ENCODE results near the gene PTPN6.
"Not testable (repeated sequence)": the region's sequence is repeated elsewhere in the genome, so short reads cannot be mapped to it uniquely, and the experiment has no call there.

PTPN6 gene

DNA sequence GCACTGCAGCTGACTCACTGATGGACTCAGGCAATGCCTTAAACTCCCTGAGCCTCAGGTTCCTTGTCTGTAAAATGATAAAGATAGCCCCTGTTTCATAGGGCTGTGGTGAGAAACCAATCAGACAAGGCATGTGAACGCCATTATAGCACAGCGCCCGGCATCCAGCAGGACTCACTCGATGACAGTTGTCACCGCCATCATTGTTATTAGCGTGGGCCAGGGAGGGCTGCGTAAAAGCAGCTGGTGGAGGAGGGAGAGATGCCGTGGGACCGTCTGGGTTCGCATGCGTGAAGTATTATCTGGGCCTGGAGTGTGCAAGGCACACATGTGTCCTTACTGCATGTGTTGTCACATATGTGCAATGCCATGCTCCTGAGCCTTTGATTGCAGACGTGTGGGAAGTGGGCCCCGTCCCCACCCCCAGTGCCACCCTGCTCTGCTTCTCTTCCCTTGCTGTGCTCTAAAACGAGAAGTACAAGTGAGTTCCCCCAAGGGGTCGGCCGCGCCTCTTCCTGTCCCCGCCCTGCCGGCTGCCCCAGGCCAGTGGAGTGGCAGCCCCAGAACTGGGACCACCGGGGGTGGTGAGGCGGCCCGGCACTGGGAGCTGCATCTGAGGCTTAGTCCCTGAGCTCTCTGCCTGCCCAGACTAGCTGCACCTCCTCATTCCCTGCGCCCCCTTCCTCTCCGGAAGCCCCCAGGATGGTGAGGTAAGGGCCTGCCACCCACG, at the start of gene PTPN6:
Gene PTPN6 (plus strand): TSS at position 546 of the 730 bp plus-strand sequence. CDS start 157 bp downstream, at position 703.
- peak; percentile 44 for DNase-seq

DNA sequence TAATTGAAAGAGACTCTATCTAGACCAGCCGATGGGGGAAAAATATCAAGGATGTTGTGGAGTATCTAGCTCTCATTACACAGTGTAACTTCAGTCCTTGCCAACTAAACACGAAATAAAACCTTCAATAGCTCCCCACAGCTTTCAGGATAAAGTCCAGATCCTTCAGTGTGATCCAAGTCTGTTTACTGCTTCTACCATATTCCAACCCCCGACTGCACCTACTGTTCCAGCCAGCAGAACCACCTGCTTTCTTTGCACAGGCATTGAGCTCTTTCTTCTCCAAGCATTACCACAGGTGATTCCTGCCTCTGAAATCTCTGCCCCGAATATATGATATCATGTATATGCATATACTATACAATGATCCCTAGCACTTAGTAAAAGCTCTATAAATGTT, 48.7 kb upstream of the PTPN6 start:
- DNase-seq = no peak

DNA sequence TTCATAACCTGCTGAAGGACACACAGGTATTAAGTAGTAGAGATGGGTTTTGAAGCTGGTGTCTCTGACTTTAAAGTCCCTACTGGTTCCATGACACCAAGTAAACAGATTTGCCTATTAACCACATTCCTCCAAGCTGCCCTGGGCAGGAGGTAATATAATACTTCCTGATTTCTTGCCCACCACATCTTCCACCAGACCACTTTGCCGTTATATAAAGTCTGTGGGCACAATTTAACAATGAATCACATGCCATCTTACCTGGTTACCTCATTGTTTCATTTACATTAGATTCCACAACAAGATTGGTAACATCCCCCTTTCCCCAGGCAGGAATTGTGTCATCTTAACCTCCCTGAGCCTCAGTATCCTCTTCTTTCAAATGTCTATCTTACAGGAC, 47.4 kb upstream of the PTPN6 start:
- DNase-seq = no peak

DNA sequence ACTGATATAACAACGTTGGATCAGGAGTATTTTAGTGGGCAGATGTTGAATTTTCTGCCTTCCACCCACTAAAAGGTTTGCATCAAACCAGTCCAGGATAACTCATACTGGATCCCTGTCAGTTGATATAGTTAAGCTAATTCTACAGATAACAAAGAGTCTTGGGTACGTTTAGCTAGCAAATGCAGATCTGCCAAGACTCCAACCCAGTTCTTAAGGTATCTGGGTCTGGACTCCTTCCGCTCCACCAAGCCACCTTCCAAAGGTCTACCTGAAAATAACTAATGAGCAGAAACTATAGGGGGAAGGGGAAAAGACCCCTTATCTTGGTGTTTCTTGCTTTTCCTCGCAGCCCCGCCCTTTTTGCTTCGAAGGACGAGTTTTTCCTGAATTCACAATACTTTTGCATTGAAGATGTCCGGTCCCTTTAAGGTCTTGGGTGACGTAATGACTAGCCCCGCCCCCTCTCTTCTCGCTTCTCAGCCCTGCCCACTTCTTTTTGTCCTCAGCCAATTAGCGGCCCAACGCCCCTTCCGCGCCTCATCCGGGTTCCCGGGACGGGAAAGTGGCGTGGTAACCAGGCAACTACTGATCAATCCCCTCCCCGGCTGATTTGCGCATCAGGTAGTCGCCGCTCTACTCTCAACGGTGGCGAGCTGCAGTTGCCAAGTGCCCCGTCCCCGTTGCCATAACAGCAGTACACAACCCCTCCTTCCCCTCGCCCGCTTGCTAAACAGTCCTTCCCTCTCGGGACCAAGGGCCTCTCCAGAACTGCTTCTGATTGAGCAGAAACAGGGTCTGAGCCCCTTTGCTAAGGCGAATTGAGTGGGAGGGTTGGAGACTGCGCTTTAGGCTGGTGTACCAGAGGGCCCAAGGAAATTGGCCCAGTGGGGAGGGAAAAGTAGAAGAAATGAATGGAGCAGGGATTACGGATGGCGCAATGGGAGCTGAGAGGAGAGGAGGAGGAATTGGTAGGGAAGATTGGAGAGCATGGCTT, 46.6 kb upstream of the PTPN6 start, which contains the start of gene LRRC23:
Gene LRRC23 (plus strand): TSS at position 543 of the 997 bp plus-strand sequence. CDS start 812 bp downstream, outside the sequence.
- DNase-seq = peak; percentile 98

DNA sequence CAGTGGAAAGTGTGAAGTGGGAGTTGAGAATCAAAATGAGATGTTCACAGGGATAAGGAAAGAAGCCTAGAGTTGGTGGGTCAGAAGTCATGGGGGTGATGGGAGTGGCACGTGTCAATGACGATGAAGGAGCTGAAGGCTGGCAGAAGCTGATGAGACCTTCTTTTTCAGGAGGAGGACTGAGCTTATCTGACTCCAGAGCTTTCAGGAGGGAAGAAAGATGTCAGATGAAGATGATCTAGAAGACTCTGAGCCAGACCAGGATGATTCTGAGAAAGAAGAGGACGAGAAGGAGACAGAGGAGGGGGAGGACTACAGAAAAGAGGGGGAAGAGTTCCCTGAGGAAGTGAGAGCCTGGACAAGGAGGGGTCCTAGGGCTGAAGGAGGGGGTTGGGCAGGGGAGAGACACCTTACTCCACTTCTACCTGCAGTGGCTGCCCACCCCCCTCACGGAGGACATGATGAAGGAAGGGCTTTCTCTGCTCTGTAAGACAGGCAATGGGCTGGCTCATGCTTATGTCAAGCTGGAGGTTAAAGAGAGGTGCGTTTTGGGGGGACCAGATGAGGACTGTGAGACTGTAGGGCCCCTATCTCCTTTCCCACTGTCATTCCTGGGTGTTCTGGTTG, 45.6 kb upstream of the PTPN6 start:
- no peak for DNase-seq

DNA sequence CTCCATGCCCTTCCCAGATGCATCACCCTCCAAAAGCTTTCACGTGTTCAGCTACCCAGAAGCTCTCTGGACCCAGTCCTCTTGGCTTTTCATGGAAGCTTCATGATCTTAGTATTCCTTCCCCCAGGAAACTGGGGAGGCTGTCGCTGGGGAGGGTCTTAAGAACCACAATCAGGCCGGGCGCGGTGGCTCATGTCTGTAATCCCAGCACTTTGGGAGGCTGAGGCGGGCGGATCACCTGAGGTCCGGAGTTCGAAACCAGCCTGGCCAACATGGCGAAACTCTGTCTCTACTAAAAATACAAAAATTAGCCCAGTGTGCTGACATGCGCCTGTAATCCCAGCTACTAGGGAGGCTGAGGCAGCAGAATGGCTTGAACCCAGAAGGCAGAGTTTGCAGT, 43.0 kb upstream of the PTPN6 start:
- not testable (repeated sequence) for DNase-seq

DNA sequence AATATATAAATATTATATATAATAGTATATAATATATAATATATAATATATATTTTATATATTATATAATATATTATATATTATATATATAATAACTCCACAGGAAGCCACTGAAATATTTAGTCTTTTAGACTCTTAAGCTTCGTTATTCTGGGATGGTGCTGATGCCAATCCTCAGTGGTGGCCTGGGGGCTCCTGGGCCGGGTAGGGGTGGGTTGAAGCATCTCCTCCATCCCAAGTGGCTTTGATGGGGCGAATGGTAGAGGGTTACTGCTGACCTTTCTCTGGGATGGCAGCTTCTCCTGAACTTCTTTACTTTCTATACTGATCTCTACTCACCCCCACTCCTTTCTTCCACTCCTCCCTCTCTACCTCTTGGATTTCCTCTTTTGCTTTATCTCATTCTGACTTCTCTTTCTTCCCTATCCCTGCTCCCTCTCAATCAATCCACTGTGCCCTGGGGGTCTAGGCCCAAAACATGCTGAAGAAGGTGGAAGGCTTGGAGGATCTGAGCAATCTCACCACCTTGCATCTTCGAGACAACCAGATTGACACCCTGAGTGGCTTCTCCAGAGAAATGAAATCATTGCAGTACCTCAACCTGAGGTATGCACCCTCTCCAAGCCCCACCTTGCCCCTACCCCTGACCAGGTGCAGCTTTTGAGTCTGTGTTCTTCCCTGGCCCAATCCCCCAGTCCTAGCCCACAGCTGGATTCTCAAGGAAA, 41.6 kb upstream of the PTPN6 start:
- DNase-seq = no peak

DNA sequence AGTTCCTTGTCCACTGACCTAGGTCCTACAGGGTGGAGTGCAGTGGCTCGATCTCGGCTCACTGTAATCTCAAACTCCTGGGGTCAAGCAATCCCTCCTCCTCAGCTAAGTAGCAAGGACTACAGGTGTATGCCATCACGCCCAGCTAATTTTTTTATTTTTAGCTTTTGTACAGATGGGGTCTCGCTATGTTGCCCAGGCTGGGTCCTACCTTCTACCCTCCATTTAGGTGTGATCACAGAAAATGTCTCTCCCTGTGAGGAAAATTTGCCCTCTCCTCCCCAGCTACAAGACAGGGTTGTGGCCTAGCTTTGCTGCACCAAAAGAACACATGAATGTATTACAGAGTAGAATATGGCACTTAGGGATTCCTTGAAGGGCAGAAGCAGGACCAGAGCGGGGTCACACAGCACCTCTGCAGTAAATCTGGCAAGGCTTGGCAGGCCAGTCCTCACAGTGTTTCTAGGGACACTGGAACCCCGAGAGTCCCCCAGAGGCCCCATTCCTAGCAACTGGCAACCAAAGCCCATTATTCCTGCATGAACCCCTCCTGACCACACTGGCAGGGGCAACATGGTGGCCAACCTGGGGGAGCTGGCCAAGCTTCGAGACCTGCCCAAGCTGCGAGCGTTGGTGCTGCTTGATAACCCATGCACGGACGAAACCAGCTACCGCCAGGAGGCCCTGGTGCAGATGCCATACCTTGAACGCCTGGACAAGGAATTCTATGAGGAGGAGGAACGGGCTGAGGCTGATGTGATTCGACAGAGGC, 38.8 kb upstream of the PTPN6 start:
- no peak for DNase-seq

DNA sequence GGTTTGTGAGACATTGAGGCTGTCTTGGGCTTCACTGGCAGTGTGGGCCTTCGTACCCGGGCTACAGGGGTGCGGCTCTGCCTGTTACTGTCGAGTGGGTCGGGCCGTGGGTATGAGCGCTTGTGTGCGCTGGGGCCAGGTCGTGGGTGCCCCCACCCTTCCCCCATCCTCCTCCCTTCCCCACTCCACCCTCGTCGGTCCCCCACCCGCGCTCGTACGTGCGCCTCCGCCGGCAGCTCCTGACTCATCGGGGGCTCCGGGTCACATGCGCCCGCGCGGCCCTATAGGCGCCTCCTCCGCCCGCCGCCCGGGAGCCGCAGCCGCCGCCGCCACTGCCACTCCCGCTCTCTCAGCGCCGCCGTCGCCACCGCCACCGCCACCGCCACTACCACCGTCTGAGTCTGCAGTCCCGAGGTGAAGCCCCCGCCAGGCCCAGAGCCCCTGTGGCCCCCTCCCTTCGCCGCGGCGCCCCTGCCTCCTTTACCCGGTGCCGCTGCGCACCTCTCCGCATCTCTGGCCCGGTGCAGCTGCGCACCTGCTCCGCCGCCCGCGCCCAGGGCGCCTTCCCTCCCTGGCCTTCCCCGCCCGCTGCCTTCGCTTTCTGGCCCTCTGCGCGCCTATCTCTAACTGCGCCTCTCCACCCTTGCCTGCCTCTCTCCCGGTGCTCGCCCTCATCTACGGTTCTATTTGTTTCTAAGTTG, 36.8 kb upstream of the PTPN6 start, which contains the start of gene ENO2:
Gene ENO2 (plus strand): TSS at position 335 of the 701 bp plus-strand sequence. CDS start 1,253 bp downstream, outside the sequence.
- DNase-seq = peak; percentile 80

DNA sequence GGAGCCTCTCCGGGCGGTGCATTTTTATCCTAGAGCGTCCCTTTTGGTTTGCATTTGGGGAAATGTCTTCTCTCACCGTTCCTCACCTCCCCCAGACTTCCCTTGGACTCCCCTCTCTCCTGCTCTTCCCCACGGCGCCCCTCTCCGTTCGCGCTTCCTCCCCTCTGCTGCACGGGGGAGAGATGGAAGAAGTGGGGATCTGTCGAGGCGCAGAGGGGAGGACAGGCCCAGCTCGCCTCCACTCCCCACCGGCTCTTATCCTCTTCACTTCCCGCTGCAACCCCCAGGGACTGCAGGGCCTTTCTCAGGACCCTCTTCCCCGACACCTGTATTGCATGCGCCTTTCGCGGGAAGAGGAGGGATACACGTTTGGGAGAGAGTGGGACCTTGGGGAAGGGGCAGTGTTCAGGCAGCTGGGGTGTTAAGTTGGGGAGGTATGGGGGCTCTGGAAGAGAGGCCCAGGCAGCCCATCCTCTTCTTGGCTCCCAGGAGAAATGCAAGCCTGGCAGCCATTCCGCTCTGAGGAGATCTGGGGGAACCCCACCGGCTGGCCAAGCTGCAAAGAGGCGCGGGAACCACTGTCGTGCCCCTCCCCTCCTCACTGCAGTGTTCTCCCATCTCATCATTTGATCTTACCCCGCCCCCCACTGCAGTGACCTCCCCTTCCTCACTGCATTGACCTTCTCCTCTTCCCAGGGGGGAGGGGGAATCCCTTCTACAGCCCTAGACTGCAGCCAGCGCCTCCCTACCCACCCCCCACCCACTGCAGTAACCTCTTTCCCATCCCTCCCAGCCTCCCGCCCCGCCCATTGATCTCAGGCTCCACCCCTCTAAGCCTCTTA, 36.0 kb upstream of the PTPN6 start:
- no peak for DNase-seq

DNA sequence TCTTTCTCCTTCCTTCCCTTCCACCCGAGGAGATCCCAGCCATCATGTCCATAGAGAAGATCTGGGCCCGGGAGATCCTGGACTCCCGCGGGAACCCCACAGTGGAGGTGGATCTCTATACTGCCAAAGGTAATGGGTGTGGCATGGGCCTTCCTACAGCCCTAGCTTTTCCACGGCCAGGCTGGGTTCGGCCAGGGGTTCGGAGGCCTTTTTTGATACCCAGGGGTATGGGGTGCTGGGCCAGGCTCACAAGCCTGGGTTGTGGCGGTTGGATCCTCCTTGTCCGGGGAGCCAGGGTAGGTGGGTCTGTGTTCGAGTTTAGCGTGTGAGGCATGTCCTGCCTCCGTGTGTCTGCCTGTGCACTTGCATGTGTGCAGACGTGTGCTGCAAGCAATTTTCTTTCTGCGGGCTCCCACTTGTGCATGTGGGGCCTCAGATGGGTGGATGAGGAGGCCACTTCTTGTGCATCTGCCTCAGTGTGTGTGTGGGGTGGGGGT, 35.3 kb upstream of the PTPN6 start:
- no peak for DNase-seq

DNA sequence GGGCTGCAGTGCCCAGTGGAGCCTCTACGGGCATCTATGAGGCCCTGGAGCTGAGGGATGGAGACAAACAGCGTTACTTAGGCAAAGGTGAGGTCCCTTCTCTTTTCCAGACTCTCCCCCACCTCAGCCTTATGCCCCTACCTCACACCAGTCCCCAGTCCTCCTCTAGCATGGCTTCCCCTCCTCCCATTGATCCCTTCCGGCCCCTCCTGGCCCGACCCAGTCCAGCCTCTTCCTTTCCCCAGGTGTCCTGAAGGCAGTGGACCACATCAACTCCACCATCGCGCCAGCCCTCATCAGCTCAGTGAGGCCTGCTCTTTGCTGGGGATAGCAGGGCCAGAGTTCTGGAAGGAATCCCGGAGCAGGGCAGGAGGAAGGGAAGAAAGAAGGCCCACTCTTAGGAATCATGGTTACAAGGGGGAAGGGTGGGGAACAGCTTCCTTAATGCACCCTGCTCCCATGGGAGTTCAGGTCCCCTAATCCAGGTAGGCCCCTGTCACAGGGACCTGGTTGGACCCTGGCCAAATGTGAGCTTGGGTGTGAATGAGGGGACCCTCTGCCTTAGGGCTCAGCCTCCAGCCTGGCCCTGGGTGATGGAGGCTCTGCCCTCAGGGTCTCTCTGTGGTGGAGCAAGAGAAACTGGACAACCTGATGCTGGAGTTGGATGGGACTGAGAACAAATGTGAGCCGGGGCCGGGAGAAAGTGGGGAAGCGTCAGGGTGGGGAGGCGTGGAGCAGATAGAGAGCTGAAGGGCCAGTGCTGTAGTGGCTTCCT, 34.5 kb upstream of the PTPN6 start:
- no peak for DNase-seq

DNA sequence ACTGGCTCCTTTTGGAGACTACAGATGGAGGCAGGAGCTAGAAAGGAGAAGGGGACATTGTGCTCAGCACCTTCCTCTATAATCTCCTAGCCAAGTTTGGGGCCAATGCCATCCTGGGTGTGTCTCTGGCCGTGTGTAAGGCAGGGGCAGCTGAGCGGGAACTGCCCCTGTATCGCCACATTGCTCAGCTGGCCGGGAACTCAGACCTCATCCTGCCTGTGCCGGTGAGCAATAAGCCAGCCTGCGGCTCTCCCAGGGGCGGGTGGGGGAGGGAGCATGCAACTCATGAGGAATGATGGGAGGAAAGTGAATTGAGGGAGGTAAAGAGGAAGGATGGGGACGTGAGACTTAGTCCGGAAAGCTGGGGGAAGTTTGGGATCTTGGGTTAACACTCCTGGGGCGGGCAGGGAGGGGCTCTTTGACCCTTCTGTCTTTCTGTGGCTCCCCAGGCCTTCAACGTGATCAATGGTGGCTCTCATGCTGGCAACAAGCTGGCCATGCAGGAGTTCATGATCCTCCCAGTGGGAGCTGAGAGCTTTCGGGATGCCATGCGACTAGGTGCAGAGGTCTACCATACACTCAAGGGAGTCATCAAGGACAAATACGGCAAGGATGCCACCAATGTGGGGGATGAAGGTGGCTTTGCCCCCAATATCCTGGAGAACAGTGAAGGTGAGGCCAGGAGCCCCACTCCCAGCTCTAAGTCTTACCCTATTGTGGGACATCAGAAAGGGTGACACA, 33.5 kb upstream of the PTPN6 start:
- DNase-seq = no peak

DNA sequence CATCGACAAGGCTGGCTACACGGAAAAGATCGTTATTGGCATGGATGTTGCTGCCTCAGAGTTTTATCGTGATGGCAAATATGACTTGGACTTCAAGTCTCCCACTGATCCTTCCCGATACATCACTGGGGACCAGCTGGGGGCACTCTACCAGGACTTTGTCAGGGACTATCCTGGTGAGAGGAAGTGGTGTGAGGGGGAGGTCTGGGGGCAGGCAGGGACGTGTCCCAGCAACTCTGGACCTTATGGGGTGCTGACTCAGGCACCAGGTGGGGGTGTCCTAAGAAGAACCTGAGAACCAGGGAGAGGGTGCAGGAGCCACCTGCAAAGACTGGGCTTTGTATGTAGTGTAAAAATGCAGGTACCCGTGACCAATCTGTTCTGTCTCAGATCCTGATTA, 31.6 kb upstream of the PTPN6 start:
- DNase-seq = no peak

DNA sequence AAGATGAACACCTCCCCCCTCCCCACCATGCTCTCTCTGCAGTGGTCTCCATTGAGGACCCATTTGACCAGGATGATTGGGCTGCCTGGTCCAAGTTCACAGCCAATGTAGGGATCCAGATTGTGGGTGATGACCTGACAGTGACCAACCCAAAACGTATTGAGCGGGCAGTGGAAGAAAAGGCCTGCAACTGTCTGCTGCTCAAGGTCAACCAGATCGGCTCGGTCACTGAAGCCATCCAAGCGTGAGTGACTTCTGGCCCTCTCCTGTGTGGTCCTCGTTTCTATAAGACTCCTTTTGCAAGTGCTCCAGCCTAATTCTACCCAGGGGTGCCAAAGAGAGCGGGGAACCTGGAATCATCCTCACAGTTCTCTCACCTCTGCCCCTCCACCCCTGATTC, 29.6 kb upstream of the PTPN6 start:
- DNase-seq = no peak

DNA sequence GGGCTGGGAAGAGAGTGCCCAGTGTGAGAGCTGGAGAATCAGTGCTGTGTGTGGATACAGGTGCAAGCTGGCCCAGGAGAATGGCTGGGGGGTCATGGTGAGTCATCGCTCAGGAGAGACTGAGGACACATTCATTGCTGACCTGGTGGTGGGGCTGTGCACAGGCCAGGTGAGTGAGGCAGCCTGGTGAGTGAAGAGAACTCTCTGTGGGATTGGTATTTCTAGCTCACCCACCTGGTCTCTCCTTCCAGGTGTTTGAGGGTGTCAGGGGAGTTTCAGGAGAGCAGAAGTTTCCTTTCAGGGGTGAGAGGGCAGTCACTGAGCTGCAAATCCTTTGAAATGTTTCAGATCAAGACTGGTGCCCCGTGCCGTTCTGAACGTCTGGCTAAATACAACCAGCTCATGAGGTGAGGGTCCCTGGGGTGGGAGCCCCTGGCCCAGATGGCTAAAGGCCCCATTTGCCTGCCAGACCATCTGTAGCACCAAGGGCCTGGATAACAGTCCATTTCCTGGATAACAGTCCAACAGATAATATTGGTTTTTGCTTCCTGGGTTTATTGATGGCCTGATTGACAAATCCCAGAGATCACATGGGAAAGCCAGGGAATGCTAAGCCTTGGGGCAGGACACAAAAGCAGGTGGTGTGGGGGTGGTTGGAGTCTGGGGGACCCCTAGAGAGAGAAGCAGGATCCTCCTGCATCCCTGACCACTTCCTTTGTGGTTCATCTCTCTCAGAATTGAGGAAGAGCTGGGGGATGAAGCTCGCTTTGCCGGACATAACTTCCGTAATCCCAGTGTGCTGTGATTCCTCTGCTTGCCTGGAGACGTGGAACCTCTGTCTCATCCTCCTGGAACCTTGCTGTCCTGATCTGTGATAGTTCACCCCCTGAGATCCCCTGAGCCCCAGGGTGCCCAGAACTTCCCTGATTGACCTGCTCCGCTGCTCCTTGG, 28.9 kb upstream of the PTPN6 start:
- no peak for DNase-seq

All from left hindlimb (tissue), 1 donor.